H1 (cell line): ENCODE measurements around the gene PANK3. TPM values are rescaled to one million over a fixed set of nuclear protein-coding genes. Genes with fewer than 3 reads are reported as not detected.

Experiments
- BCL11A ChIP-seq, 2 experiments: IDR thresholded peaks; one replicate each; pipeline ENCODE4 v1.6.1; 2011; ENCODE audit warnings: low read depth in 2 of 2, low read length in 2 of 2, mild to moderate bottlenecking in 2 of 2
- CREB1 ChIP-seq: IDR thresholded peaks from 2 replicates; pipeline ENCODE4 v1.6.1; 2012; ENCODE audit warnings: inconsistent platforms
- RNF2 ChIP-seq: fragments of 200-900, 300-1000 bp; sonication (generic); IDR thresholded peaks from 2 replicates; pipeline ENCODE4 v1.7.1; 2016; ENCODE audit warnings: borderline replicate concordance, low read depth, mild to moderate bottlenecking, antibody characterized with exemption, low read length; ENCODE audit not compliant: poor library complexity, severe bottlenecking; ENCODE audit errors: missing control alignments
- SIN3A ChIP-seq, 2 experiments: IDR thresholded peaks in 1 of 2; conservative IDR thresholded peaks in 1 of 2; 2 replicates each; pipeline ENCODE4 v1.6.1; 2011 to 2012; ENCODE audit warnings: low read length in 2 of 2, improper control_type of control experiment in 1 of 2, low read depth in 1 of 2, mild to moderate bottlenecking in 1 of 2
- SRF ChIP-seq: IDR thresholded peaks from 2 replicates; pipeline ENCODE4 v1.6.1; 2011; ENCODE audit warnings: mild to moderate bottlenecking, low read depth, low read length, moderate library complexity
- YY1 ChIP-seq: IDR thresholded peaks from 2 replicates; pipeline ENCODE4 v1.6.1; 2011; ENCODE audit warnings: low read depth, mild to moderate bottlenecking, low read length
- ZNF274 ChIP-seq: IDR thresholded peaks from 2 replicates; pipeline ENCODE4 v1.7.0; 2012; ENCODE audit warnings: low read length, borderline replicate concordance; ENCODE audit errors: extremely low read depth
- polyA plus RNA-seq, 7 experiments: library from polyadenylated mRNA; depleted of rRNA in 3 of 7; stranded (reverse) in 5 of 7; unstranded in 2 of 7; fragments of >200 nt in 5 of 7; fragments of 200-250 nt in 2 of 7; gene quantifications; 1 replicate in 5 of 7; 2 replicates in 1 of 7; 4 replicates in 1 of 7; pipeline versions ENCODE4 v1.2.1 to v1.2.3, GENCODE V29; 2011 to 2013; ENCODE audit warnings: missing spikeins in 2 of 7, mixed read lengths in 2 of 7
- total RNA-seq: library from RNA; stranded (reverse); fragmentation: NEBNext Ultra II Directional; extraction: Animal tissue kit (Norgen Biotek cat#: 25700); gene quantifications from 2 replicates; pipeline ENCODE4 v1.2.1, GENCODE V29; 2021
- TF ChIP-seq, protein P1 (sequence below): fragments of 300-600 bp; sonication (generic); IDR thresholded peaks from 2 replicates; pipeline ENCODE4 v1.7.1; 2012; ENCODE audit warnings: low read length, moderate library complexity, mild to moderate bottlenecking, inconsistent platforms; ENCODE audit not compliant: insufficient replicate concordance

PANK3 gene
- total and polyA plus RNA-seq, 2 of the 8 experiments (the other 6 are each of a cell fraction or from before 2014, with no cell fraction given) = 8.6 to 101 TPM

DNA sequence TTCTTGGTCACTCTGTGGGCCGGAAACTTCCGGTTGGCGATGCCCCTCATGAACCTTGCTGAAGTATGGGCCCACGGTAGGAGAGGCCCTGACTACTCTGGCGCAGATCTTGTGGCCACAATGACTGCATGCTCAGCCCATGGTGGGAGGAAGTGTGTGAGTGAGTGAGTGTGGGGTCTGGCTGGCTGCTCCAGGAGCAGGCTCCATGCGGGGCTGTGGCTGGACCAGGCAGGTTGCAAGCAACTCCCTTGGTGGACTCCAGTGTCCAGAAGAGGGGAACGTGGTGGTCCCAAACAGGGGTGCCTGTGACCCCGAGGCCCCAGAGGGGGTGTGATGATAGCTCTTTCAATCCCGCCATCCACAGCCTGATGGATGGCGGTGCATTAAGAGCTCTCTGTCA is 35.5 kb upstream of the PANK3 start (continued):
- TF ChIP-seq, protein P1, sequence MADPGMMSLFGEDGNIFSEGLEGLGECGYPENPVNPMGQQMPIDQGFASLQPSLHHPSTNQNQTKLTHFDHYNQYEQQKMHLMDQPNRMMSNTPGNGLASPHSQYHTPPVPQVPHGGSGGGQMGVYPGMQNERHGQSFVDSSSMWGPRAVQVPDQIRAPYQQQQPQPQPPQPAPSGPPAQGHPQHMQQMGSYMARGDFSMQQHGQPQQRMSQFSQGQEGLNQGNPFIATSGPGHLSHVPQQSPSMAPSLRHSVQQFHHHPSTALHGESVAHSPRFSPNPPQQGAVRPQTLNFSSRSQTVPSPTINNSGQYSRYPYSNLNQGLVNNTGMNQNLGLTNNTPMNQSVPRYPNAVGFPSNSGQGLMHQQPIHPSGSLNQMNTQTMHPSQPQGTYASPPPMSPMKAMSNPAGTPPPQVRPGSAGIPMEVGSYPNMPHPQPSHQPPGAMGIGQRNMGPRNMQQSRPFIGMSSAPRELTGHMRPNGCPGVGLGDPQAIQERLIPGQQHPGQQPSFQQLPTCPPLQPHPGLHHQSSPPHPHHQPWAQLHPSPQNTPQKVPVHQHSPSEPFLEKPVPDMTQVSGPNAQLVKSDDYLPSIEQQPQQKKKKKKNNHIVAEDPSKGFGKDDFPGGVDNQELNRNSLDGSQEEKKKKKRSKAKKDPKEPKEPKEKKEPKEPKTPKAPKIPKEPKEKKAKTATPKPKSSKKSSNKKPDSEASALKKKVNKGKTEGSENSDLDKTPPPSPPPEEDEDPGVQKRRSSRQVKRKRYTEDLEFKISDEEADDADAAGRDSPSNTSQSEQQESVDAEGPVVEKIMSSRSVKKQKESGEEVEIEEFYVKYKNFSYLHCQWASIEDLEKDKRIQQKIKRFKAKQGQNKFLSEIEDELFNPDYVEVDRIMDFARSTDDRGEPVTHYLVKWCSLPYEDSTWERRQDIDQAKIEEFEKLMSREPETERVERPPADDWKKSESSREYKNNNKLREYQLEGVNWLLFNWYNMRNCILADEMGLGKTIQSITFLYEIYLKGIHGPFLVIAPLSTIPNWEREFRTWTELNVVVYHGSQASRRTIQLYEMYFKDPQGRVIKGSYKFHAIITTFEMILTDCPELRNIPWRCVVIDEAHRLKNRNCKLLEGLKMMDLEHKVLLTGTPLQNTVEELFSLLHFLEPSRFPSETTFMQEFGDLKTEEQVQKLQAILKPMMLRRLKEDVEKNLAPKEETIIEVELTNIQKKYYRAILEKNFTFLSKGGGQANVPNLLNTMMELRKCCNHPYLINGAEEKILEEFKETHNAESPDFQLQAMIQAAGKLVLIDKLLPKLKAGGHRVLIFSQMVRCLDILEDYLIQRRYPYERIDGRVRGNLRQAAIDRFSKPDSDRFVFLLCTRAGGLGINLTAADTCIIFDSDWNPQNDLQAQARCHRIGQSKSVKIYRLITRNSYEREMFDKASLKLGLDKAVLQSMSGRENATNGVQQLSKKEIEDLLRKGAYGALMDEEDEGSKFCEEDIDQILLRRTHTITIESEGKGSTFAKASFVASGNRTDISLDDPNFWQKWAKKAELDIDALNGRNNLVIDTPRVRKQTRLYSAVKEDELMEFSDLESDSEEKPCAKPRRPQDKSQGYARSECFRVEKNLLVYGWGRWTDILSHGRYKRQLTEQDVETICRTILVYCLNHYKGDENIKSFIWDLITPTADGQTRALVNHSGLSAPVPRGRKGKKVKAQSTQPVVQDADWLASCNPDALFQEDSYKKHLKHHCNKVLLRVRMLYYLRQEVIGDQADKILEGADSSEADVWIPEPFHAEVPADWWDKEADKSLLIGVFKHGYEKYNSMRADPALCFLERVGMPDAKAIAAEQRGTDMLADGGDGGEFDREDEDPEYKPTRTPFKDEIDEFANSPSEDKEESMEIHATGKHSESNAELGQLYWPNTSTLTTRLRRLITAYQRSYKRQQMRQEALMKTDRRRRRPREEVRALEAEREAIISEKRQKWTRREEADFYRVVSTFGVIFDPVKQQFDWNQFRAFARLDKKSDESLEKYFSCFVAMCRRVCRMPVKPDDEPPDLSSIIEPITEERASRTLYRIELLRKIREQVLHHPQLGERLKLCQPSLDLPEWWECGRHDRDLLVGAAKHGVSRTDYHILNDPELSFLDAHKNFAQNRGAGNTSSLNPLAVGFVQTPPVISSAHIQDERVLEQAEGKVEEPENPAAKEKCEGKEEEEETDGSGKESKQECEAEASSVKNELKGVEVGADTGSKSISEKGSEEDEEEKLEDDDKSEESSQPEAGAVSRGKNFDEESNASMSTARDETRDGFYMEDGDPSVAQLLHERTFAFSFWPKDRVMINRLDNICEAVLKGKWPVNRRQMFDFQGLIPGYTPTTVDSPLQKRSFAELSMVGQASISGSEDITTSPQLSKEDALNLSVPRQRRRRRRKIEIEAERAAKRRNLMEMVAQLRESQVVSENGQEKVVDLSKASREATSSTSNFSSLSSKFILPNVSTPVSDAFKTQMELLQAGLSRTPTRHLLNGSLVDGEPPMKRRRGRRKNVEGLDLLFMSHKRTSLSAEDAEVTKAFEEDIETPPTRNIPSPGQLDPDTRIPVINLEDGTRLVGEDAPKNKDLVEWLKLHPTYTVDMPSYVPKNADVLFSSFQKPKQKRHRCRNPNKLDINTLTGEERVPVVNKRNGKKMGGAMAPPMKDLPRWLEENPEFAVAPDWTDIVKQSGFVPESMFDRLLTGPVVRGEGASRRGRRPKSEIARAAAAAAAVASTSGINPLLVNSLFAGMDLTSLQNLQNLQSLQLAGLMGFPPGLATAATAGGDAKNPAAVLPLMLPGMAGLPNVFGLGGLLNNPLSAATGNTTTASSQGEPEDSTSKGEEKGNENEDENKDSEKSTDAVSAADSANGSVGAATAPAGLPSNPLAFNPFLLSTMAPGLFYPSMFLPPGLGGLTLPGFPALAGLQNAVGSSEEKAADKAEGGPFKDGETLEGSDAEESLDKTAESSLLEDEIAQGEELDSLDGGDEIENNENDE = no peak
- TF ChIP-seq YY1 = no peak
- TF ChIP-seq BCL11A (IDR thresholded peaks at IDR 0.05; ENCODE audit: low read depth in 2 of 2, low read length in 2 of 2) = no peak
- TF ChIP-seq SIN3A (conservative IDR thresholded peaks at IDR 0.05 in 1 of 2, IDR thresholded peaks at IDR 0.05 in 1 of 2; ENCODE audit: low read depth in 1 of 2, low read length in 2 of 2) = no peak
- TF ChIP-seq RNF2 = no peak
- no peak for TF ChIP-seq ZNF274
- TF ChIP-seq CREB1 = no peak
- no peak for TF ChIP-seq SRF
